DMS 273 (cell line): ENCODE measurements around the gene DSG3.
A peak's percentile ranks its signal among the peaks of the same experiment; 100 is the strongest.
"Not testable (repeated sequence)": the region's sequence is repeated elsewhere in the genome, so short reads cannot be mapped to it uniquely, and the experiment has no call there.

Experiments
- DNase-seq: peaks from one replicate; lab custom pipeline; 2025; ENCODE audit not compliant: unreplicated experiment; lab: John Stamatoyannopoulos, UW

Gene DSG3

GRCh38 chr18:31490387-31490786 lies 42.8 kb downstream of the DSG3 start:
- no peak for DNase-seq

GRCh38 chr18:31490833-31491232 lies 43.3 kb downstream of the DSG3 start:
- DNase-seq: no peak

- DNase-seq: no peak
These were observed 44.0 kb downstream of the DSG3 start for GRCh38 chr18:31491586-31491985.

- DNase-seq: no peak
These were observed 45.1 kb downstream of the DSG3 start for GRCh38 chr18:31492671-31493070.

- no peak for DNase-seq
These were observed 45.6 kb downstream of the DSG3 start for GRCh38 chr18:31493171-31493570.

GRCh38 chr18:31493941-31494340 lies 46.4 kb downstream of the DSG3 start:
- no peak for DNase-seq

GRCh38 chr18:31494705-31495244 lies 47.2 kb downstream of the DSG3 start:
- not testable (repeated sequence) for DNase-seq

GRCh38 chr18:31497404-31497835 lies 49.9 kb downstream of the DSG3 start:
- DNase-seq: no peak

- DNase-seq: peak; percentile 80
These were observed 50.5 kb downstream of the DSG3 start, which contains the start of gene DSG2 for GRCh38 chr18:31497836-31498573. Gene DSG2, plus strand, starts transcription at chr18:31498177. Its CDS starts 75 bp downstream, at chr18:31498252.

GRCh38 chr18:31498574-31499524 lies 51.3 kb downstream of the DSG3 start:
- DNase-seq: peak; percentile 30

- DNase-seq: no peak
These were observed 52.6 kb downstream of the DSG3 start for GRCh38 chr18:31500051-31500688.

GRCh38 chr18:31503011-31503410 lies 55.5 kb downstream of the DSG3 start:
- DNase-seq: no peak

GRCh38 chr18:31504455-31505147 lies 57.1 kb downstream of the DSG3 start:
- DNase-seq: no peak

GRCh38 chr18:31505156-31505555 lies 57.6 kb downstream of the DSG3 start:
- no peak for DNase-seq

GRCh38 chr18:31506024-31506742 lies 58.6 kb downstream of the DSG3 start:
- DNase-seq: no peak

GRCh38 chr18:31507124-31507523 lies 59.6 kb downstream of the DSG3 start:
- not testable (repeated sequence) for DNase-seq

- no peak for DNase-seq
These were observed 61.2 kb downstream of the DSG3 start for GRCh38 chr18:31508781-31509180.

GRCh38 chr18:31509571-31509970 lies 62.0 kb downstream of the DSG3 start:
- no peak for DNase-seq

- no peak for DNase-seq
These were observed 62.8 kb downstream of the DSG3 start for GRCh38 chr18:31510319-31510718.

GRCh38 chr18:31511098-31511497 lies 63.6 kb downstream of the DSG3 start:
- DNase-seq: no peak
